Prostate gland (tissue), 2 donors: ENCODE measurements around the gene ANKRD66.

Experiments
- POLR2A ChIP-seq: fragments of 450-650 bp; IDR thresholded peaks from one replicate; pipeline ENCODE4 v1.6.1; 2016; ENCODE audit warnings: antibody characterized with exemption, mild to moderate bottlenecking
- POLR2AphosphoS5 ChIP-seq: sonication (generic); formaldehyde crosslinking; IDR thresholded peaks from one replicate; pipeline ENCODE4 v1.6.1; 2017; ENCODE audit warnings: antibody characterized with exemption
- TF ChIP-seq, protein P1 (sequence below), 4 experiments: fragments of 200-600 bp in 2 of 4; fragments of 450-650 bp in 2 of 4; sonication (generic) in 2 of 4; IDR thresholded peaks; 1 replicate in 3 of 4; 2 replicates in 1 of 4; pipeline ENCODE4 v1.5.1; 2016 to 2019; ENCODE audit warnings: antibody characterized with exemption in 4 of 4, mild to moderate bottlenecking in 2 of 4, moderate library complexity in 2 of 4

DNA sequence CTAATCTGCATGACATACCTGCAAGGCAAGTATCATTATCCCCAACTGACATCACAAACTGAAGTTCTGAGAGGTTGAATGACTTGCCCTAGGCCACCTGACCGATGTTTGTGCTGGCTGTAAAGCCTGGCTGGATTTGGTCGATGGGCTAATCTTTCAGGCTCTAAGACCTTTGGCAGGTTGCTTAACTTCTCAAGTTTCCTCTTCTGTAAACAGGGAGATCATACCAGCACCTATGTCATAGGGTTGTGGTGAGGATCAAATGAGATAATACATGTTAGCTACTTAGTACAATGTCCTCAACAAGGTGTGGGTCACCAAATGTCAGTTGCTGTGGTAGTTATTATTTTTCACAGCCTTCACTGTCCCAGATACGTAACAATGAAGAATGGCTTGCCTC, 14.2 kb downstream of the ANKRD66 start:
- TF ChIP-seq, protein P1, sequence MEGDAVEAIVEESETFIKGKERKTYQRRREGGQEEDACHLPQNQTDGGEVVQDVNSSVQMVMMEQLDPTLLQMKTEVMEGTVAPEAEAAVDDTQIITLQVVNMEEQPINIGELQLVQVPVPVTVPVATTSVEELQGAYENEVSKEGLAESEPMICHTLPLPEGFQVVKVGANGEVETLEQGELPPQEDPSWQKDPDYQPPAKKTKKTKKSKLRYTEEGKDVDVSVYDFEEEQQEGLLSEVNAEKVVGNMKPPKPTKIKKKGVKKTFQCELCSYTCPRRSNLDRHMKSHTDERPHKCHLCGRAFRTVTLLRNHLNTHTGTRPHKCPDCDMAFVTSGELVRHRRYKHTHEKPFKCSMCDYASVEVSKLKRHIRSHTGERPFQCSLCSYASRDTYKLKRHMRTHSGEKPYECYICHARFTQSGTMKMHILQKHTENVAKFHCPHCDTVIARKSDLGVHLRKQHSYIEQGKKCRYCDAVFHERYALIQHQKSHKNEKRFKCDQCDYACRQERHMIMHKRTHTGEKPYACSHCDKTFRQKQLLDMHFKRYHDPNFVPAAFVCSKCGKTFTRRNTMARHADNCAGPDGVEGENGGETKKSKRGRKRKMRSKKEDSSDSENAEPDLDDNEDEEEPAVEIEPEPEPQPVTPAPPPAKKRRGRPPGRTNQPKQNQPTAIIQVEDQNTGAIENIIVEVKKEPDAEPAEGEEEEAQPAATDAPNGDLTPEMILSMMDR (IDR thresholded peaks at IDR 0.05) = no peak
- TF ChIP-seq POLR2AphosphoS5 (no peak), POLR2A (no peak)
